MCF 10A (cell line): ENCODE results near the gene EMC1. TPM values are rescaled to one million over a fixed set of nuclear protein-coding genes. Genes with fewer than 3 reads are reported as not detected.

Experiments used
- BruUV-seq: library from RNA; stranded (reverse); fragments of 400-500 nt; replicated peaks from 2 replicates; lab custom pipeline; 2021; lab: Mats Ljungman, UMichigan
- CTCF ChIA-PET: fragments of 300-600 bp; sonication (Branson Sonifier 250); formaldehyde crosslinking; extraction: SDS; loops from one replicate; lab custom pipeline; 2021; ENCODE audit warnings: antibody characterized with exemption, inconsistent platforms; lab: Yijun Ruan, JAX
- POLR2A ChIA-PET: fragments of 300-600, 350-650 bp; sonication (Branson Sonifier 250); formaldehyde crosslinking; extraction: SDS; loops from one replicate; lab custom pipeline; 2020; ENCODE audit warnings: antibody characterized with exemption, inconsistent platforms; lab: Yijun Ruan, JAX
- DNase-seq: peaks from one replicate; pipeline ENCODE4 v3.0.0-alpha.2; 2018; ENCODE audit not compliant: unreplicated experiment
- H3K27ac Mint-ChIP-seq: one replicate; pipeline ENCODE4 v1.8.0; 2022; ENCODE audit warnings: mild to moderate bottlenecking, low read depth, mixed read lengths; ENCODE audit not compliant: unreplicated experiment
- H3K27me3 Mint-ChIP-seq: one replicate; pipeline ENCODE4 v1.8.0; 2022; ENCODE audit warnings: mixed read lengths; ENCODE audit not compliant: insufficient read depth, unreplicated experiment
- H3K36me3 Mint-ChIP-seq: one replicate; pipeline ENCODE4 v1.8.0; 2022; ENCODE audit warnings: mild to moderate bottlenecking, moderate library complexity, mixed read lengths; ENCODE audit not compliant: insufficient read depth, unreplicated experiment
- H3K4me1 Mint-ChIP-seq: one replicate; pipeline ENCODE4 v1.8.0; 2022; ENCODE audit warnings: mixed read lengths; ENCODE audit not compliant: insufficient read depth, unreplicated experiment
- H3K4me3 Mint-ChIP-seq: one replicate; pipeline ENCODE4 v1.8.0; 2022; ENCODE audit warnings: mild to moderate bottlenecking, moderate library complexity, mixed read lengths; ENCODE audit not compliant: unreplicated experiment
- H3K9me3 Mint-ChIP-seq: one replicate; pipeline ENCODE4 v1.8.0; 2022; ENCODE audit warnings: mixed read lengths; ENCODE audit not compliant: unreplicated experiment
- intact Hi-C: fragments of 100-400 bp; cut with micrococcal nuclease; formaldehyde crosslinking; loops from 2 replicates; pipeline ENCODE4 v1.14.1; 2022
- total RNA-seq: library from RNA; stranded (reverse); gene quantifications from 2 replicates; pipeline ENCODE4 v1.2.3, GENCODE V29; 2022
- TF ChIP-seq, protein P1 (sequence below): fragments of 200-600 bp; IDR thresholded peaks from one replicate; pipeline ENCODE4 v1.8.0; 2022; ENCODE audit warnings: antibody characterized with exemption, mild to moderate bottlenecking; ENCODE audit not compliant: unreplicated experiment

The EMC1 gene
- total RNA-seq, 1 experiment from 2014 or later = 75.9 TPM

DNA sequence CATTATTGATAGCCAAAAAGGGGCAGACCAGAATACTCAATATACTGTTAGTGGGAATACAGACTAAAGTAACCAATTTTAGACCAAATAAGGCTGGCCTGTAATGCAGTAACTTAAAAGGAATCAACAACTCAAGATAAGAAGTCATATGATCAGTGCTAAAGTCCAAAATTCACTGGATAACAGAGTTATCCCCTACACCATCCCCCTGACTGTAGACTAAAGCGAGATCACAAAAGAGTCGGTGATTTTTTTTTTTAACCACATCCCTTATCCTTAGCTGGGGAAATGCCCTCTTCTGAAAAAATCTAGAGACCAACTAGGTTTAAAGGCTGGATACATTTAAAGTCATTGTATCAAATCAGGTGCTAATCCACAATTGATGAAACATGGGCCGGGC, 48.9 kb downstream of the EMC1 start:
- H3K36me3 Mint-ChIP-seq = peaks cover 48% of the 10 kb centered on the region
- POLR2A ChIA-PET = interaction anchor here (0.8 to 2.2 kb wide), 2 partner anchors 9 to 20 kb away, joined by 3 to 11 read pairs; partner anchors contain the start of gene UBR4
- BruUV-seq = no TSS peak
- H3K4me3 Mint-ChIP-seq = no peak overlapping the region
- DNase-seq = no peak
- TF ChIP-seq, protein P1, sequence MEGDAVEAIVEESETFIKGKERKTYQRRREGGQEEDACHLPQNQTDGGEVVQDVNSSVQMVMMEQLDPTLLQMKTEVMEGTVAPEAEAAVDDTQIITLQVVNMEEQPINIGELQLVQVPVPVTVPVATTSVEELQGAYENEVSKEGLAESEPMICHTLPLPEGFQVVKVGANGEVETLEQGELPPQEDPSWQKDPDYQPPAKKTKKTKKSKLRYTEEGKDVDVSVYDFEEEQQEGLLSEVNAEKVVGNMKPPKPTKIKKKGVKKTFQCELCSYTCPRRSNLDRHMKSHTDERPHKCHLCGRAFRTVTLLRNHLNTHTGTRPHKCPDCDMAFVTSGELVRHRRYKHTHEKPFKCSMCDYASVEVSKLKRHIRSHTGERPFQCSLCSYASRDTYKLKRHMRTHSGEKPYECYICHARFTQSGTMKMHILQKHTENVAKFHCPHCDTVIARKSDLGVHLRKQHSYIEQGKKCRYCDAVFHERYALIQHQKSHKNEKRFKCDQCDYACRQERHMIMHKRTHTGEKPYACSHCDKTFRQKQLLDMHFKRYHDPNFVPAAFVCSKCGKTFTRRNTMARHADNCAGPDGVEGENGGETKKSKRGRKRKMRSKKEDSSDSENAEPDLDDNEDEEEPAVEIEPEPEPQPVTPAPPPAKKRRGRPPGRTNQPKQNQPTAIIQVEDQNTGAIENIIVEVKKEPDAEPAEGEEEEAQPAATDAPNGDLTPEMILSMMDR = no peak
- CTCF ChIA-PET = interaction anchor here (0.6 kb wide), 1 partner anchor 24 kb away, joined by 3 read pairs; no protein-coding TSS in a partner anchor
- no peaks in the 10 kb centered on the region for H3K9me3 Mint-ChIP-seq
- no peaks in the 10 kb centered on the region for H3K27me3 Mint-ChIP-seq
- H3K4me1 Mint-ChIP-seq = peaks cover 21% of the 10 kb centered on the region
- H3K27ac Mint-ChIP-seq = no peak overlapping the region
- intact Hi-C loops = no loop called here

DNA sequence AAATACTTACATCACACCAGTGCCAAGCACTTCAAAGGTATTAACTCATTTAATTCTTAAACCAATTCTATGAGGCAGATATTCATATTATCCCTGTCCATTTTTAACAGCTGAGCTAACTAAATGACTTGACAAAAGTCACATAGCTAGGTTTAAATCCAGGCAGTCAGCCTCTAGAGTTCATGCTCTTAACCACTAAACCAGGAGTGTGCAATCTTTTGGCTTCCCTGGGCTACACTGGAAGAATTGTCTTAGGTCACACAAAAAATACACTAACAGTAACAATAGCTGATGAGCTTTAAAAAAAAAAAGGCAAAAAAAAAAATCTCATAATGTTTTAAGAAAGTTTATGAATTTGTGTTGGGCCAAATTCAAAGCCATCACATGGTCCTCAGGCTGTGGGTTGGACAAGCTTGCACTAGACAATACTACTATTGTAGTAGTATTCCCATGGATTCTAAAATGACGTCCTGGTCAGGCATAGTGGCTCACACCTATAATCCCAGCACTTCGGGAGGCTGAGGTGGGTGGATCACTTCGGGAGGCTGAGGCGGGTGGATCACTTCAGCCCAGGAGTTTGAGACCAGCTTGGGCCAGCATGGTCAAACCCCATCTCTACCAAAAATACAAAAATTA, 51.2 kb downstream of the EMC1 start:
- peaks cover 11% of the 10 kb centered on the region for H3K4me1 Mint-ChIP-seq
- peaks cover 69% of the 10 kb centered on the region for H3K36me3 Mint-ChIP-seq
- no peak for DNase-seq
- POLR2A ChIA-PET = interaction anchor here (0.7 to 2.2 kb wide), 3 partner anchors 11 to 28 kb away, joined by 3 to 11 read pairs (median 3); partner anchors contain the start of gene UBR4
- no TSS peak for BruUV-seq
- CTCF ChIA-PET = interaction anchor here (1.4 kb wide), 1 partner anchor 26 kb away, joined by 4 read pairs; no protein-coding TSS in a partner anchor
- H3K4me3 Mint-ChIP-seq = no peak overlapping the region
- H3K27ac Mint-ChIP-seq = no peak overlapping the region
- no peaks in the 10 kb centered on the region for H3K27me3 Mint-ChIP-seq
- H3K9me3 Mint-ChIP-seq = no peaks in the 10 kb centered on the region
- TF ChIP-seq, protein P1 = no peak
- intact Hi-C loops = no loop called here

DNA sequence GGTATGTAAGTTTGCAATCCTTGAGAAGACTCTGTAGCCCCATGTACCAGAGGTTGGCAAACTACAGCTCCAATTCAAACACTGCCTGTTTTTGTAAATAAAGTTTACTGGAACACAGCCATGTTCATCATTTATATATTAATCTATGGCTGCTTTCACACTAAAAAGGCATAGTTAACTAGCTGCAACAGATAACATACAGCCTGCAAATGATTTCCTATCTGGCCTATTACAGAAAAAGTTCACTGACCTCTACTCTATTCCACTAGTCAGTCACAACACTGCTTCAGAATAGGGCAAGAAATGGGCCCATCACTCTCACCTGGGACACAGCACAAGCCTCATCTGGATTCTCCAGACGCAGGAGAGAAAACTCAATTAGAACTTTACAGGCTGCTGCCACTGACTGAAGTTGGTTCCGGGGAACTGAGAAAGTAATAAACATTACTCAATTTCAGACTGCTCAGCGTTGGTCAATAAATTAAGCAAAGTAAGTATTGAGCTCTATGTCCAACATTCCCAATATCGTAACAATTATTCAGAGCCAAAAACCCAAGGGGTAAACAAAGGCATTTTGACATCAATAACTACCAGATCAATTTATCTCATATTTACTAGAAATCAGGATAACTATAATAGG, 51.9 kb downstream of the EMC1 start:
- Mint-ChIP-seq H3K27ac (no peak overlapping the region), H3K4me1 (peaks cover 5% of the 10 kb centered on the region), H3K4me3 (no peak overlapping the region), H3K9me3 (no peaks in the 10 kb centered on the region), H3K27me3 (no peaks in the 10 kb centered on the region), H3K36me3 (peaks cover 70% of the 10 kb centered on the region)
- no peak for DNase-seq
- intact Hi-C loops = no loop called here
- no TSS peak for BruUV-seq
- POLR2A ChIA-PET = interaction anchor here (1.2 kb wide), 1 partner anchor 11 kb away, joined by 3 read pairs; no protein-coding TSS in a partner anchor
- TF ChIP-seq, protein P1 = no peak
- CTCF ChIA-PET = interaction anchor here (1.3 kb wide), 1 partner anchor 20 kb away, joined by 3 read pairs; no protein-coding TSS in a partner anchor

DNA sequence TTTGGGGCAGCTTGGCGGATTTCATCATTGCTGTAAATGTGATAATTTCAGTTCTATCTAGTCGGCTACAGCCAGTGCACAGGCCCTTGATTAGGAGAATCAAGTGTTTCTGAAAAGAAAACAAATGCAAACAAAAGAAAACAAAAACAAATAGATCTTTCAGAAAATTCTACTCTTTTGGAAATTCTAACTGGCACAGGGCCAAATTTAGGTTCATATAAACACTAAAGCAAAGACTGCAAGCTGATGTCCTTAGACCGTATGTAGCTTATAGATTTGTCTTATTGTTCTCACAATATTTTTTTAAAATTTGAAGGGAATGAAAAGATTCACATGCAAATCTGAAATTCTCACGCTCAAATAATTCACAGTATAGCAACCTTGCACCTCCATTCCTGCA, 52.5 kb downstream of the EMC1 start:
- H3K36me3 Mint-ChIP-seq = peaks cover 77% of the 10 kb centered on the region
- no peaks in the 10 kb centered on the region for H3K4me1 Mint-ChIP-seq
- no TSS peak for BruUV-seq
- intact Hi-C loops = no loop called here
- DNase-seq = no peak
- no peak overlapping the region for H3K4me3 Mint-ChIP-seq
- no peak overlapping the region for H3K27ac Mint-ChIP-seq
- no peaks in the 10 kb centered on the region for H3K27me3 Mint-ChIP-seq
- CTCF ChIA-PET = interaction anchor here (1.3 kb wide), 1 partner anchor 20 kb away, joined by 3 read pairs; no protein-coding TSS in a partner anchor
- POLR2A ChIA-PET = no interaction called here
- TF ChIP-seq, protein P1 = no peak
- H3K9me3 Mint-ChIP-seq = no peaks in the 10 kb centered on the region
